HepG2 (cell line): ENCODE measurements around the gene ELP5. TPM values are rescaled to one million over a fixed set of nuclear protein-coding genes. Genes with fewer than 3 reads are reported as not detected.

Experiments
- ATAC-seq: fragments of 200-7000 bp; cut with Tn5 transposase; 3 replicates; pipeline ENCODE4 v1.9.1; 2020; ENCODE audit warnings: mild to moderate bottlenecking, moderate library complexity
- BruUV-seq: library from RNA; stranded (reverse); fragments of 400-500 nt; replicated peaks from 2 replicates; lab custom pipeline; 2021; lab: Mats Ljungman, UMichigan
- CTCF ChIA-PET: fragments of 300-600 bp; formaldehyde crosslinking; extraction: SDS; loops from one replicate; lab custom pipeline; 2021; ENCODE audit warnings: low total read pairs, inconsistent platforms, low intra/inter-chr PET ratio; lab: Yijun Ruan, JAX
- POLR2A ChIA-PET: fragments of 350-600 bp; sonication (Branson Sonifier 250); formaldehyde crosslinking; loops from one replicate; lab custom pipeline; 2020; ENCODE audit warnings: antibody characterized with exemption, inconsistent platforms; lab: Yijun Ruan, JAX
- DNase-seq: peaks from one replicate; pipeline ENCODE4 v3.0.0-alpha.2; 2015; ENCODE audit warnings: low spot score
- FAIRE-seq: peaks from 3 replicates; lab custom pipeline; 2011; peaks lifted over from hg19 to GRCh38; lab: Jason Lieb, UNC
- H2AFZ ChIP-seq: one replicate; pipeline ENCODE4 v1.6.1; 2011; ENCODE audit warnings: low read length, inconsistent platforms
- H3K27ac ChIP-seq: fragments of 300-600 bp; 3 replicates; pipeline ENCODE4 v1.8.0; 2011; ENCODE audit warnings: mixed run types, mild to moderate bottlenecking, mixed read lengths, low read length, inconsistent platforms; ENCODE audit not compliant: insufficient read depth; ENCODE audit errors: extremely low read length
- H3K27me3 ChIP-seq, 2 experiments: fragments of 200-600 bp in 1 of 2; 2 replicates in 1 of 2; 3 replicates in 1 of 2; pipeline versions ENCODE4 v1.6.0 to v1.8.0; 2011; ENCODE audit warnings: low read length in 2 of 2, mild to moderate bottlenecking in 2 of 2, moderate library complexity in 2 of 2, inconsistent platforms in 1 of 2; ENCODE audit not compliant: insufficient read depth in 2 of 2, control insufficient read depth in 1 of 2
- H3K36me3 ChIP-seq, 2 experiments: fragments of 200-600 bp in 1 of 2; replicated peaks in 1 of 2; 2 replicates in 1 of 2; 3 replicates in 1 of 2; pipeline versions ENCODE4 v1.5.1 to v1.8.0; 2011; ENCODE audit warnings: low read length in 2 of 2, inconsistent platforms in 1 of 2; ENCODE audit not compliant: insufficient read depth in 2 of 2, control insufficient read depth in 1 of 2
- H3K4me1 ChIP-seq: 2 replicates; pipeline ENCODE4 v1.5.1; 2012; ENCODE audit warnings: low read length, inconsistent platforms; ENCODE audit not compliant: insufficient read depth
- H3K4me2 ChIP-seq: 2 replicates; pipeline ENCODE4 v1.6.0; 2011; ENCODE audit warnings: low read depth, low read length, inconsistent platforms
- H3K4me3 ChIP-seq, 3 experiments: fragments of 200-600 bp in 1 of 3; sonication (generic), shearing (Covaris generic) in 1 of 3; replicated peaks in 1 of 3; 2 replicates each; pipeline ENCODE4 v1.5.1; 2011 to 2016; ENCODE audit warnings: low read length in 3 of 3, inconsistent platforms in 2 of 3, low read depth in 2 of 3, mild to moderate bottlenecking in 2 of 3, control low read depth in 1 of 3, mixed read lengths in 1 of 3; ENCODE audit not compliant: insufficient read depth in 1 of 3
- H3K79me2 ChIP-seq: one replicate; pipeline ENCODE4 v1.6.1; 2011; ENCODE audit warnings: low read length, inconsistent platforms; ENCODE audit not compliant: insufficient read depth
- H3K9ac ChIP-seq: 2 replicates; pipeline ENCODE4 v1.6.0; 2011; ENCODE audit warnings: mild to moderate bottlenecking, low read depth, low read length, inconsistent platforms; ENCODE audit not compliant: insufficient read depth
- H3K9me3 ChIP-seq: 2 replicates; pipeline ENCODE4 v1.5.1; 2012; ENCODE audit warnings: mild to moderate bottlenecking, low read length
- H4K20me1 ChIP-seq: 2 replicates; pipeline ENCODE4 v1.6.0; 2011; ENCODE audit warnings: inconsistent platforms, mild to moderate bottlenecking, low read length, moderate library complexity; ENCODE audit not compliant: insufficient read depth
- AHR ChIP-seq: IDR thresholded peaks from 2 replicates; pipeline ENCODE4 v1.6.1; 2018; ENCODE audit warnings: missing genetic modification reagents, missing compliant biosample characterization
- CHD2 ChIP-seq: IDR thresholded peaks from 2 replicates; pipeline ENCODE4 v1.6.1; 2011; ENCODE audit warnings: low read depth, low read length, improper control_type of control experiment
- EHMT2 ChIP-seq: fragments of 200-600 bp; sonication (generic); IDR thresholded peaks from 2 replicates; pipeline ENCODE4 v1.7.0; 2017; ENCODE audit warnings: antibody characterized with exemption, low read depth, low read length, borderline replicate concordance
- JUNB ChIP-seq: sonication (generic); formaldehyde crosslinking; IDR thresholded peaks from 2 replicates; pipeline ENCODE4 v1.8.0; 2022; ENCODE audit warnings: missing genetic modification reagents, mild to moderate bottlenecking, borderline replicate concordance
- MIXL1 ChIP-seq: IDR thresholded peaks from 2 replicates; pipeline ENCODE4 v1.6.1; 2016
- MTF2 ChIP-seq: sonication (generic); formaldehyde crosslinking; IDR thresholded peaks from 2 replicates; pipeline ENCODE4 v1.5.0; 2020; ENCODE audit warnings: missing genetic modification reagents, borderline replicate concordance
- NCOR1 ChIP-seq: fragments of 200-600 bp; sonication (generic); IDR thresholded peaks from 2 replicates; pipeline ENCODE4 v1.7.0; 2017; ENCODE audit warnings: antibody characterized with exemption, low read length, borderline replicate concordance
- PAXIP1 ChIP-seq: sonication (generic); formaldehyde crosslinking; conservative IDR thresholded peaks from 2 replicates; pipeline ENCODE4 v1.4.0; 2020; ENCODE audit warnings: mild to moderate bottlenecking, missing genetic modification reagents, moderate library complexity
- PHF21A ChIP-seq: sonication (generic); formaldehyde crosslinking; IDR thresholded peaks from 2 replicates; pipeline ENCODE4 v1.5.0; 2020; ENCODE audit warnings: mild to moderate bottlenecking, missing genetic modification reagents
- RAD51 ChIP-seq: fragments of 450-650 bp; IDR thresholded peaks from 2 replicates; pipeline ENCODE4 v1.6.1; 2016; ENCODE audit warnings: borderline replicate concordance
- RCOR2 ChIP-seq: IDR thresholded peaks from 2 replicates; pipeline ENCODE4 v1.6.1; 2016; ENCODE audit warnings: missing biosample characterization, missing genetic modification reagents
- SSRP1 ChIP-seq: IDR thresholded peaks from 2 replicates; pipeline ENCODE4 v1.6.1; 2016; ENCODE audit warnings: control low read depth
- ZC3H13 ChIP-seq: sonication (generic); formaldehyde crosslinking; IDR thresholded peaks from 2 replicates; pipeline ENCODE4 v1.8.1; 2023; ENCODE audit warnings: mild to moderate bottlenecking, missing genetic modification reagents, moderate library complexity
- ZNF101 ChIP-seq: sonication (generic); formaldehyde crosslinking; IDR thresholded peaks from 2 replicates; pipeline ENCODE4 v1.4.0; 2020; ENCODE audit warnings: mild to moderate bottlenecking, low read depth, missing genetic modification reagents, borderline replicate concordance
- ZNF33B ChIP-seq: sonication (generic); formaldehyde crosslinking; IDR thresholded peaks from 2 replicates; pipeline ENCODE4 v1.5.1; 2020; ENCODE audit warnings: mild to moderate bottlenecking, missing genetic modification reagents
- ZNF629 ChIP-seq: sonication (generic); formaldehyde crosslinking; conservative IDR thresholded peaks from 2 replicates; pipeline ENCODE4 v1.5.0; 2020; ENCODE audit warnings: missing genetic modification reagents
- ZNF670 ChIP-seq: sonication (generic); formaldehyde crosslinking; IDR thresholded peaks from 2 replicates; pipeline ENCODE4 v1.8.0; 2022; ENCODE audit warnings: mild to moderate bottlenecking, missing genetic modification reagents, borderline replicate concordance
- ZNF777 ChIP-seq: sonication (generic); formaldehyde crosslinking; IDR thresholded peaks from 2 replicates; pipeline ENCODE4 v1.4.0; 2020; ENCODE audit warnings: missing genetic modification reagents
- ZNF879 ChIP-seq: sonication (generic); formaldehyde crosslinking; IDR thresholded peaks from 2 replicates; pipeline ENCODE4 v1.8.1; 2023; ENCODE audit warnings: missing genetic modification reagents
- WGBS: methylation state at CpG from one replicate; pipeline ENCODE4 v1.1.6; 2017; ENCODE audit warnings: low lambda C conversion rate; 5-methylcytosine and 5-hydroxymethylcytosine counted together
- in situ Hi-C: cut with HindIII; loops from 2 replicates; pipeline ENCODE4 v1.10.0; 2017; ENCODE audit warnings: low pct_unique_long_range_greater_than_20kb; ENCODE audit not compliant: extremely low pct_ligation_motif_present
- intact Hi-C: fragments of 100-400 bp; cut with micrococcal nuclease; formaldehyde crosslinking; loops from one replicate; pipeline ENCODE4 v1.10.0; 2022; ENCODE audit not compliant: unreplicated experiment
- polyA plus RNA-seq, 8 experiments: library from polyadenylated mRNA; depleted of rRNA in 3 of 8; stranded (reverse) in 7 of 8; unstranded in 1 of 8; fragments of >200 nt; fragmentation: Illumina TruSeq in 4 of 8; extraction: Trizol in 4 of 8; gene quantifications; 2 replicates each; pipeline versions ENCODE4 v1.2.1 to v1.2.3, GENCODE V29; 2011 to 2016; ENCODE audit warnings: low read depth in 4 of 8, missing spikeins in 1 of 8, mixed read lengths in 1 of 8; ENCODE audit not compliant: insufficient read depth in 1 of 8
- total RNA-seq, 5 experiments: library from RNA; depleted of rRNA; stranded (reverse); fragments of >200 nt; fragmentation: Illumina TruSeq; extraction: Trizol; gene quantifications; 2 replicates each; pipeline ENCODE4 v1.2.3, GENCODE V29; 2016; ENCODE audit warnings: low read depth in 1 of 5

Gene ELP5
- total and polyA plus RNA-seq, 2 of the 13 experiments (the other 11 are each of a cell fraction or from before 2014, with no cell fraction given): 67.6 to 69.8 TPM

- Histone ChIP-seq H3K27ac (no peak overlapping the region), H3K36me3 (peaks cover 8 to 9% of the 10 kb centered on the region in 2 experiments; a peak in 4 of 5 replicates), H4K20me1 (no peaks in the 10 kb centered on the region), H3K4me3 (no peak overlapping the region), H3K4me2 (no peak overlapping the region), H3K27me3 (no peaks in the 10 kb centered on the region), H3K79me2 (no peaks in the 10 kb centered on the region), H3K9ac (no peak overlapping the region), H3K4me1 (peaks cover 38% of the 10 kb centered on the region), H2AFZ (no peak overlapping the region), H3K9me3 (no peaks in the 10 kb centered on the region)
- BruUV-seq: no TSS peak
- 97% methylated on average over 6 of the region's 18 CpGs for WGBS
- ATAC-seq: no peak
- CTCF ChIA-PET: no interaction called here
- no peak for FAIRE-seq
- in situ Hi-C loops: loop anchor here (10.0 kb wide), 1 partner anchor 239 kb away; the partner anchor contains the start of gene SLC16A11
- no peak for DNase-seq
- POLR2A ChIA-PET: interaction anchor here (1.6 to 3.9 kb wide), 5 partner anchors 9 to 63 kb away, joined by 6 to 35 read pairs (median 16); partner anchors contain the start of genes ACADVL, CTDNEP1, DLG4 and ELP5
- TF ChIP-seq RAD51 (no peak), RCOR2 (CRISPR knock-in tag) (no peak), NCOR1 (no peak), ZNF777 (CRISPR knock-in tag) (no peak), ZC3H13 (no peak), PHF21A (CRISPR knock-in tag) (no peak), ZNF670 (CRISPR knock-in tag) (no peak), CHD2 (no peak), JUNB (CRISPR knock-in tag) (no peak), EHMT2 (no peak), MIXL1 (no peak), AHR (CRISPR knock-in tag) (no peak), ZNF629 (CRISPR knock-in tag) (no peak), MTF2 (no peak), ZNF879 (CRISPR knock-in tag) (no peak), ZNF33B (CRISPR knock-in tag) (no peak), PAXIP1 (CRISPR knock-in tag) (no peak), SSRP1 (CRISPR knock-in tag) (no peak), ZNF101 (CRISPR knock-in tag) (no peak)
- TF ChIP-seq, all 625 proteins: peak for 0
- intact Hi-C loops: loop anchor here (5.0 kb wide), 1 partner anchor 41 kb away; the partner anchor contains the start of gene GABARAP
Observed at GRCh38 chr17:7283471-7284216, 31.6 kb downstream of the ELP5 start.
